VCaP (cell line): ENCODE measurements around the gene ARTN.

ENCODE experiments used
- H3K27ac ChIP-seq: fragments of 450-650 bp; 2 replicates; pipeline ENCODE4 v1.5.1; 2017
- TF ChIP-seq, protein P1 (sequence below): fragments of 450-650 bp; conservative IDR thresholded peaks from 2 replicates; pipeline ENCODE4 v1.5.1; 2017; ENCODE audit warnings: mild to moderate bottlenecking, moderate library complexity

The ARTN gene

DNA sequence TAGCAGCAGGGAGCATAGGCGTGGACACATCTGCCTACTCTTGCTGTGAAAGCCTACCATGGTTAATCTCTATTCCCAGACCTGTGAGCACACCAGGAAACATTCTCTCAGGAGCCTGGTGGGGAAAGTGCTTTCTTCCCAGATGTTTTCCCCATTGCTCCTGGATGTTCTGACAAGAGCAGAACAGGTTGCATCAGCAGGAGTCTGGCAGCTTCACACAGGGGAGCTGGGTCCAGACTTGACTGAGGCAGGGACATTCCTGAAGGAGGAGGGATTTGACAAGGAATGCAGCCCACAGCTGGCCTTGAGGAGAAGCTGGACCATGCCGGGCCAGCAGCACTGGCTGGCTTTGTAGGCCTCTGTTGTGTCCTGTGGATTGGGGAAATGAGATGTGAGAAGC lies 21.0 kb upstream of the ARTN start:
- TF ChIP-seq, protein P1, sequence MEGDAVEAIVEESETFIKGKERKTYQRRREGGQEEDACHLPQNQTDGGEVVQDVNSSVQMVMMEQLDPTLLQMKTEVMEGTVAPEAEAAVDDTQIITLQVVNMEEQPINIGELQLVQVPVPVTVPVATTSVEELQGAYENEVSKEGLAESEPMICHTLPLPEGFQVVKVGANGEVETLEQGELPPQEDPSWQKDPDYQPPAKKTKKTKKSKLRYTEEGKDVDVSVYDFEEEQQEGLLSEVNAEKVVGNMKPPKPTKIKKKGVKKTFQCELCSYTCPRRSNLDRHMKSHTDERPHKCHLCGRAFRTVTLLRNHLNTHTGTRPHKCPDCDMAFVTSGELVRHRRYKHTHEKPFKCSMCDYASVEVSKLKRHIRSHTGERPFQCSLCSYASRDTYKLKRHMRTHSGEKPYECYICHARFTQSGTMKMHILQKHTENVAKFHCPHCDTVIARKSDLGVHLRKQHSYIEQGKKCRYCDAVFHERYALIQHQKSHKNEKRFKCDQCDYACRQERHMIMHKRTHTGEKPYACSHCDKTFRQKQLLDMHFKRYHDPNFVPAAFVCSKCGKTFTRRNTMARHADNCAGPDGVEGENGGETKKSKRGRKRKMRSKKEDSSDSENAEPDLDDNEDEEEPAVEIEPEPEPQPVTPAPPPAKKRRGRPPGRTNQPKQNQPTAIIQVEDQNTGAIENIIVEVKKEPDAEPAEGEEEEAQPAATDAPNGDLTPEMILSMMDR: no peak
- no peak overlapping the region for H3K27ac ChIP-seq

DNA sequence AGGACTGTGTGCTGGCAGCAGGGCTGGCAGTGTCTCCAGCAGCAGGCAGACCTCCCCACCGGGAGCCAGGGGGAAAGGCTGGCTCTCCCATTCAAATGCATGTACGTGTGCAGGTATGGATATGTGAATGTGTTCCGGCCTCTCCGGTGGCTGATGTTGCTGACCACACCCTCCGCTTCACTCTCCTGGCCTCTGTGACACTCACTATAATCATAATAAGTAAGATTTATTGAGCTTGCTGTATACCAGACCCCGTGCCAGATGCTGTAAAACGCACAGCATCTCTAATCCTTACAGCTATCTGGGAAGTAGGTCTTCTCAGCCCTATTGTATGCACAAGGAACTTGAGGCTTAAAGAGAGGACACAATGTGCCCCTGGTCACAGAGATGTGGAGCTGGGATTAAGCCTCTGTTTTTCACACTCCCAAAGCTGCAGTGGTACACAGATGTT lies 20.5 kb upstream of the ARTN start:
- TF ChIP-seq, protein P1: no peak
- no peak overlapping the region for H3K27ac ChIP-seq

DNA sequence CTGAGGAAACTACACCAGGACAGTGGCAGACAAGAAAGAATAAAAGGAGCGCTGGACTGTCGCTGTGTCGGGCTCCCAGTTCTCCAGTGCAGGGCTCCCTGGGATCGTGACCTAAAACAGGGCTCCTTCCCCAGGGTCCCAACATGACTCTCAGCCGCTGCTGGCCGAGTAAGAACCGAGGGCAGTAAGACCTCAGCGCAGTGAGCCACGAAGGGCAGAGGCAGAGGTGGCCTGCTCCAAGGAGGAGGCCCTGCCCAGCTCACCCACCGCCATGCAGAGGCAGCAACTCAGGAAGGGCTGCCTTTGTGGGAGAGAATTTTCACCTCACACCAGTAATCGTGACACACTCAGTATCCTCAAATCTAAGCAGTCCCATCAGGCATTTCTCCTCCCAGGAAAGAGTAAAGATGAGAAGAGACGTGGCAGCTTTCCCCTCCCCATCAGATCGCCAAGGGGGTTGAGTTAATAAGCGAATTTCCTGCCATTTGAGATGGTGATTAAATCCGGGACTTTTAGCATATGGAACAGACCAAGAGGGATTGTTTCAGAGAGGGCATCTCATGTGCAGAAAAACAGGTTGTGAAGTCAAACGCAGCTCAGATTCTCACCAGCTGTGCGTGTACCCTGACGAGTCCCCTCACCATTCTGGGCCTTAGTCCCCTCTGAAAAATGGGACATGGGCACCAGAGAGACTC lies 19.8 kb upstream of the ARTN start:
- no peak overlapping the region for H3K27ac ChIP-seq
- TF ChIP-seq, protein P1: no peak

DNA sequence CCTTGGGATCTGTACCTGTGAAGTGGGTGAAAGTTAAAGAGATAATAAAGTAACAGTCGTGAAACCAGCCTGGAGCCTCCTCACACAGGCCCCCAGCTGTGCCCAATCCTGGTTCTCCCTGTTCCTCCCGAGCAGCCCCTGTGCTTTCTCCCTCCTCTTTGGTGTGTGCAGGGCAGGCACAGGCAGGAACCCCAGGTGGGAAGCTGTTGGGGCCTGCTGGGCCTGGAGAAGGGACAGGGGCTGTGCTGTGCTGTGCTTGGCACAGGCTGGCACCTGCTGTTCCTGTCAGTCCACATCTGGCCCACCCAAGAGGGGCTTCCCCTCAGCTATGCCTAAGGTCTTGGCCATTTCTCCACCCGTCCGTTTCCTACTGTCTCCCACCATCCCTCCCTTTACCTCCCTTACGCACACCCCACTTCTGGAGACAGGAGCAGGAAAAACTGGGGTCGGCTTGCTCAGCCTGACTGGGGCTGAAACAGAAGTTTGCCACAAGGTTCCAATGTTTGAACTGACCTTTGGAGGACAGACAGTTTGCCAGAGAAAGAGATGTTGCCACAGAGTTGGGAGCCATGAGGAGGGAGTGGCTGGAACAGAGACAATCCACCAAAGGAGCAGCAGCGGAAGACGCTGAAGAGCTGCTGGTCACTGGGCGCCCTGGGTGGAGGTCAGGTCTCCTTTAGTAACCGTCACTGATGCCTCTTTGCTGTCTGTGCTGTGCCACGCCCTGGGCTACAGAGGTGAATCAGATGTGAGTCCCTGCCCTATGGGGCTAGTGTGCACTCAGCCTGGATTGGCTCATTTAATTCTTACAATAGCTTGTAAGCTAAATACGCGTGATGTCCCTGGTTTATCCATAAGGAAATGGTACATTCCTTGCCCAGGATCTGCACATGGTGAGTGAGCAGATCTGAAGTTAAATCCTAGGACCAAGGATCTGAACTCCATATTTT lies 18.8 kb upstream of the ARTN start:
- TF ChIP-seq, protein P1: no peak
- no peak overlapping the region for H3K27ac ChIP-seq

DNA sequence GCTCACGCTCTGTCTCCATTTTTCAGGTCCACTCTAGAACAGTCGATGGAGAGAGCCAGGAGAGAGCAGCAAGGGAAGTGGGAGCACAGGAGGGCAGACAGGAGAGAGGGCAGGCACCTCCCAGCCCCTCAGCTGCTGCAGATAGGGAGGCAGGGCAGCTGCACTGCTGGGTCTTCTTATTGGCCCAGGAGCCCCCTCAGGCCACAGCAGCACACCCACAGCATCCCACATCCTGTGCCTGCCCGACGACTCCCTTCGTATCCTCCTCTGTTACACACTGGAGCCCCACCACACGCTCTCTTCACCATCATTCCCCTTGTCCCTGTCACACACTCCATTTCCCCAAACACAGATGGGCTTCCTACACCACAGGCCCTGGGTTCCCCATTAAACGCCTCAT lies 13.7 kb upstream of the ARTN start:
- TF ChIP-seq, protein P1: no peak
- H3K27ac ChIP-seq: no peak overlapping the region

DNA sequence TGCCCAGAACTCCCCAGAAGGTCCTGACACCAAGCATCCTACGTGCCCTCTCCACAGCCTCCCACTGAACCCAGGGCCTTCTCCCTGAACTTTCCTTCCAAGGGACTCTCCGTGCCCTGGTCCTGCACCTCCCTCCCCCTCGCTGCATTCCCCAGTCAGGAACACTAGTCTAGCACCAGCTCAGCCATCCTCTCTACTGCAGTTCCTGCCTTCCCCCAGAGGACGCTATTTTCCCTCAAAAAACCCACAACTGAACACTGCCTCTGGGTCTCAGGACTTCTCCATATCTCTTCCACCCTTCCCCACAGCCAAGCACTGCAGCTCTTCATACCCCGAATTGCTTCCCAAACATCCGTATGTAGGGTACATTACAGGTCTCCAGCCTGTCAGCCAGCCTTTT lies 12.6 kb upstream of the ARTN start:
- TF ChIP-seq, protein P1: no peak
- H3K27ac ChIP-seq: no peak overlapping the region

DNA sequence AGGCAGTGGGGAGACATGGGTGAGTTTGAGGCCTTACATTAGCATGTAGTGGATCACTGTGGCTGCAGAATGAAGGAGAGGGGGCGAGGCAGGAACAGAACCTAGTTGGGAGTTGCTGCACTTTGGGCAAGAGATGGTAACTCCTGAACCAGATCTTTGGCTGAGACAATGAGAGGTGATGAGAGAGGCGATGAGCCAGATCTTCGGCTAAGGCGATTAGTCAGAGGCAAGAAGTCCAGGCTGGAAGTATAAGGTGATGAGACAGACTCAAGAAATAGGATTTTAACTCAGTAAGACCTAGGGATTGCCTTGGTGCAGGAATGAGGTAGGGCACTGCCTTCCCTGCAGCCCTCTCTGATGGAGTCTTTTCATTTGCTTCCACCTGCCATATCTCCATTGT lies 9.1 kb upstream of the ARTN start:
- no peak overlapping the region for H3K27ac ChIP-seq
- TF ChIP-seq, protein P1: no peak
